Astrocyte of the cerebellum (primary cell): ENCODE data around the gene PRR19.

ENCODE experiments used
- DNase-seq: peaks from one replicate; pipeline ENCODE4 v3.0.0-alpha.2; 2011; ENCODE audit warnings: low read depth
- H3K4me3 ChIP-seq: 2 replicates; pipeline ENCODE4 v1.5.1; 2011; ENCODE audit warnings: mild to moderate bottlenecking, low read depth, low read length, moderate library complexity
- in situ Hi-C: cut with HindIII; loops from 2 replicates; pipeline ENCODE4 v1.10.0; 2017; ENCODE audit warnings: low sequenced_read_pairs
- TF ChIP-seq, protein P1 (sequence below): IDR thresholded peaks from 2 replicates; pipeline ENCODE4 v1.5.1; 2012; ENCODE audit warnings: low read length, low read depth, moderate library complexity, mild to moderate bottlenecking; ENCODE audit errors: missing control alignments

The PRR19 gene

DNA sequence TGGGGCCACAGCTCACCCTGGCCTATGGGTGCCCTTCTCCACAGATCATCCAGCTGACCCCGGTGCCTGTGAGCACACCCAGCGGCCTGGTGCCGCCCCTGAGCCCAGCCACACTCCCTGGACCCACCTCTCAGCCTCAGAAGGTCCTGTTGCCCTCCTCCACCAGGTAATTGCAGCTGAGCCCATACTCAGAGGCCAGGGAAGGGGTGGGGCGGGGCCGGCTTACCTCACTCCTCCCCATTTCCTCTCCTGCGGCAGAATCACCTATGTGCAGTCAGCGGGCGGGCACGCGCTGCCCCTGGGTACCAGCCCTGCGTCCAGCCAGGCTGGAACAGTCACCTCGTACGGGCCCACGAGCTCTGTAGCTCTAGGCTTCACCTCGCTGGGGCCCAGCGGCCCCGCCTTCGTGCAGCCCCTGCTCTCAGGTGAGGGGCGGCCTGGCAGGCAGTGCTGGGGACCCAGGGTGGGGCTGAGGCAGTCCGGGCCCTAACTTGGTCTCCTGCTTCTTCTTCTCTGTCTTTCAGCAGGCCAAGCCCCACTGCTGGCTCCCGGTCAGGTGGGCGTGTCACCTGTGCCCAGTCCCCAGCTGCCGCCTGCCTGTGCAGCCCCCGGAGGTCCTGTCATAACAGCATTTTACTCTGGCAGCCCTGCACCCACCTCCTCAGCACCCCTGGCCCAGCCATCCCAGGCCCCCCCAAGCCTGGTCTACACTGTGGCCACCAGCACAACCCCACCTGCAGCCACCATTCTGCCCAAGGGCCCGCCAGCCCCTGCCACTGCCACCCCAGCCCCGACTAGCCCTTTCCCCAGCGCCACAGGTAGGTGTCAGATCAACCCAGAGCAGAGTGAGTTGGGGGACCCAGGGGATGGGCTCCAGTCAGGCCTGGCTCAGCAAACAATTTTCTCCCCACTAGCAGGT lies 9.6 kb upstream of the PRR19 start:
- no peak for DNase-seq
- no peak overlapping the region for H3K4me3 ChIP-seq
- in situ Hi-C loops = no loop called here
- TF ChIP-seq, protein P1, sequence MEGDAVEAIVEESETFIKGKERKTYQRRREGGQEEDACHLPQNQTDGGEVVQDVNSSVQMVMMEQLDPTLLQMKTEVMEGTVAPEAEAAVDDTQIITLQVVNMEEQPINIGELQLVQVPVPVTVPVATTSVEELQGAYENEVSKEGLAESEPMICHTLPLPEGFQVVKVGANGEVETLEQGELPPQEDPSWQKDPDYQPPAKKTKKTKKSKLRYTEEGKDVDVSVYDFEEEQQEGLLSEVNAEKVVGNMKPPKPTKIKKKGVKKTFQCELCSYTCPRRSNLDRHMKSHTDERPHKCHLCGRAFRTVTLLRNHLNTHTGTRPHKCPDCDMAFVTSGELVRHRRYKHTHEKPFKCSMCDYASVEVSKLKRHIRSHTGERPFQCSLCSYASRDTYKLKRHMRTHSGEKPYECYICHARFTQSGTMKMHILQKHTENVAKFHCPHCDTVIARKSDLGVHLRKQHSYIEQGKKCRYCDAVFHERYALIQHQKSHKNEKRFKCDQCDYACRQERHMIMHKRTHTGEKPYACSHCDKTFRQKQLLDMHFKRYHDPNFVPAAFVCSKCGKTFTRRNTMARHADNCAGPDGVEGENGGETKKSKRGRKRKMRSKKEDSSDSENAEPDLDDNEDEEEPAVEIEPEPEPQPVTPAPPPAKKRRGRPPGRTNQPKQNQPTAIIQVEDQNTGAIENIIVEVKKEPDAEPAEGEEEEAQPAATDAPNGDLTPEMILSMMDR = no peak

DNA sequence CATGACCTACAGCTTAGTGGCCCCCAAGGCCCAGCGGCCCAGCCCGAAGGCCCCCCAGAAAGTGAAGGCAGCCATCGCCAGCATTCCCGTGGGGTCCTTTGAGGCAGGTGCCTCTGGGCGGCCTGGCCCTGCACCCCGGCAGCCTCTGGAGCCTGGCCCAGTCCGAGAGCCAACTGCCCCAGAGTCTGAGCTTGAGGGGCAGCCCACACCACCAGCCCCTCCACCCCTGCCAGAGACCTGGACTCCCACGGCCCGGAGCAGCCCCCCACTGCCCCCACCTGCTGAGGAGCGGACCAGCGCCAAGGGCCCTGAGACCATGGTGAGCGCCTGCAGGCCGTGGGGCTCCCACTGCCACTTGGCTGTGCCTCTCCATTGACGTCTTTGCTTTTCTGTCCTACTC lies 9.0 kb upstream of the PRR19 start:
- in situ Hi-C loops = no loop called here
- H3K4me3 ChIP-seq = no peak overlapping the region
- DNase-seq = no peak
- TF ChIP-seq, protein P1 = no peak

DNA sequence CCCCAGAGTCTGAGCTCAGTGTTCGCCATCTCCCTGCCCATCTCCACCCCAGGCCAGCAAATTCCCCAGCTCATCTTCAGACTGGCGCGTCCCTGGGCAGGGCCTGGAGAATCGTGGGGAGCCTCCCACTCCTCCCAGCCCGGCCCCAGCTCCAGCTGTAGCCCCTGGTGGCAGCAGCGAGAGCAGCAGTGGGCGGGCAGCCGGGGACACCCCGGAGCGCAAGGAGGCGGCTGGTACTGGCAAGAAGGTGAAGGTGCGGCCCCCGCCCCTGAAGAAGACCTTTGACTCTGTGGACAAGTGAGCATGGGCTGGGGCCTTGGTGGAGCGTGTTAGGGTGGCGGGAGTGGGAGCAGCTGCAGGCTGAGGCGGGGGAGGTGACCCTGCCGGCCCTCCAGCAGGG lies 8.4 kb upstream of the PRR19 start:
- no peak overlapping the region for H3K4me3 ChIP-seq
- in situ Hi-C loops = no loop called here
- TF ChIP-seq, protein P1 = no peak

DNA sequence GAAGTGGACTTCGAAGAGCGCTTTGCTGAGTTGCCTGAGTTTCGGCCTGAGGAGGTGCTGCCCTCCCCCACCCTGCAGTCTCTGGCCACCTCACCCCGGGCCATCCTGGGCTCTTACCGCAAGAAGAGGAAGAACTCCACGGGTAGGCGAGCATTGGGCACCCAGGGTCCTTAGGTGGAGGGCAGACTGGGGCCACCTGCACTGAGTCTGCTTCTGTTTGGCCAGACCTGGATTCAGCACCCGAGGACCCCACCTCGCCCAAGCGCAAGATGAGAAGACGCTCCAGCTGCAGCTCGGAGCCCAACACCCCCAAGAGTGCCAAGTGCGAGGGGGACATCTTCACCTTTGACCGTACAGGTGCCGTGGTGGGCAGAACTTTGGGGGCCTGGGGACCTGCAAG lies 8.0 kb upstream of the PRR19 start:
- no peak for DNase-seq
- H3K4me3 ChIP-seq = no peak overlapping the region
- TF ChIP-seq, protein P1 = no peak
- in situ Hi-C loops = no loop called here

More for the DNA sequence above, 8.4 kb upstream of the PRR19 start:
- DNase-seq = no peak

DNA sequence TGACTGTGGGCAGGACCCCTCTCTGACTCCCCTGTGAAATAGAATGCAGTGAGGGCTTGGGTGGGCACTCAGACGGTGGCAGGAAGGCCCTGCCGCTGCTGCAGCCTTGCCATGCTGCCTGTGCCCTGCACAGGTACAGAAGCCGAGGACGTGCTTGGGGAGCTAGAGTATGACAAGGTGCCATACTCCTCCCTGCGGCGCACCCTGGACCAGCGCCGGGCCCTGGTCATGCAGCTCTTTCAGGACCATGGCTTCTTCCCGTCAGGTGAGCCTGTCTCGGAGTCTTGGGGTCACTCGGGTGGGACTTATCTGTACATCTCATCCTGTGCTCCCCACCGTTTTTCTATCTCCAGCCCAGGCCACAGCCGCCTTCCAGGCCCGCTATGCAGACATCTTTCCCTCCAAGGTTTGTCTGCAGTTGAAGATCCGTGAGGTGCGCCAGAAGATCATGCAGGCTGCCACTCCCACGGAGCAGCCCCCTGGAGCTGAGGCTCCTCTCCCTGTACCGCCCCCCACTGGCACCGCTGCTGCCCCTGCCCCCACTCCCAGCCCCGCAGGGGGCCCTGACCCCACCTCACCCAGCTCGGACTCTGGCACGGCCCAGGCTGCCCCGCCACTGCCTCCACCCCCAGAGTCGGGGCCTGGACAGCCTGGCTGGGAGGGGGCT lies 7.3 kb upstream of the PRR19 start:
- TF ChIP-seq, protein P1 = no peak
- in situ Hi-C loops = no loop called here
- no peak for DNase-seq

DNA sequence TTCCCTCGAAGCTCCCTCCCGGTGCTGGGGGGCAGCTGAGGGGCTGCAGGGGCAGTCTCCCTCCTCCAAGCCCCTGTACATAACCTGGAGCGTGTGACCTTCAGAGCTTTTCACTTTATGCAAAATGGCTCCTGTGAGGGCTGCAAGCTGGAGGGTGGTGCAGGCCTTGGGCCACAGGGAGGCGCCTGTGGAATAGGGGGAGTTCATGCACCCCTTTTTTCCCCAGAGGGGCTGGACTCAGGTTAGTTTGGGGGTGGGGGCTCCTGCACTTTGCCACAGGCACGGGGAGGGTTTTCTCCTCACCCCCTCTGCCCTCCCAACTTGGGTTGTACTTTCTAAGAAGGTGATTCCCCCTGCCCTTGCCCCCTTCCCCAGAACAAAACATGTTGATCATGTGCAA lies 6.6 kb upstream of the PRR19 start:
- TF ChIP-seq, protein P1 = no peak
- H3K4me3 ChIP-seq = no peak overlapping the region
- in situ Hi-C loops = no loop called here
- no peak for DNase-seq

More for the DNA sequence above, 7.3 kb upstream of the PRR19 start:
- H3K4me3 ChIP-seq = no peak overlapping the region
